HG03565 (cell line): ENCODE data around the gene VAMP8.
"Not testable (repeated sequence)": the region's sequence is repeated elsewhere in the genome, so short reads cannot be mapped to it uniquely, and the experiment has no call there.

Experiments used
- ATAC-seq: cut with Tn5 transposase; IDR thresholded peaks from one replicate; pipeline ENCODE4 v1.9.1; 2021; ENCODE audit warnings: mild to moderate bottlenecking, moderate library complexity; ENCODE audit not compliant: unreplicated experiment

Gene VAMP8

GRCh38 chr2:85547089-85547858 lies 30.1 kb upstream of the VAMP8 start:
- ATAC-seq: no peak

DNA sequence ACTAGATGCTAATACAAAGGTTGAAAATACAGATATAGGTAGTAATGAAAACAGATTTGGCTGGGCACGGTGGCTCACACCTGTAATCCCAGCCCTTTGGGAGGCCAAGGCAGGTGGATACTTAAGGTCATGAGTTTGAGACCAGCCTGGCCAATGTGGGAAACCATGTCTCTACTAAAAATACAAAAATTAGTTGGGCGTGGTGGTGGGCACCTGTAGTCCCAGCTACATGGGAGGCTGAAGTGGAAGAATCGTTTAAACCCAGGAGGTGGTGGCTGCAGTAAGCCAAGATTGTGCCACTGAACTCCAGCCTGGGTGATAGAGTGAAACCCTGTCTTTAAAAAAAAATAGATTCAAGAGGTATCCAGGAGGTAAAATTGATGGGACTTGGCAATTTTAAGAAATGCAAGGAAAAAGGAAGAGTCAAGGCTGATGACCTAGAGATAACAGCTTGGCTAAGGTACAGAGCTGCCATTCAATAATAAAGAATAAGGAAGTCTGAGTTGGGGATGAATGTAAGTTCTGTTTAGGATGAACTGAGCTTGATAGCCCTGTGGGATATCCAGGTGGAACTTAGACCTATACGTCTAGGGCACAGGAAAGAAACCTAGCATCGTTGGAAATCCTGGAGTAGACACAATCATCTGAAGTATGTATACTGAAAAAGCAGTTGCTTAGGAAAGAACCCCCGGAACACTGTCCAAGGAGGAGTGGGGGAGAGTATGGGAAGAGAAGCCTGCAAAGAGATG lies 29.4 kb upstream of the VAMP8 start:
- no peak for ATAC-seq

DNA sequence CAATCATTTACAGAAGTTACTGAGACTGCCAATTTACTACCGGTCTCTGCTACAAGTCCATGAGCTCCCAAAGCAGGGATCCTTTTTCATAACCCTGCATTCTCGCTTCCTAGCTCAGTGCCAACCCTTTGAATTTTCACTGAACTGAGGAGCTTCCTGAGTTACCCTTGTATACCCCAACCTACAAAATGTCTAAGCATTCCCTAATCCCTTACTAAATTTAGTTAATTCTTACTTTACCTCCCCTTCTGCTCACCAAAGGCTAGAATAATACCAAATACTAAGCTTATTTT lies 28.8 kb upstream of the VAMP8 start:
- no peak for ATAC-seq

DNA sequence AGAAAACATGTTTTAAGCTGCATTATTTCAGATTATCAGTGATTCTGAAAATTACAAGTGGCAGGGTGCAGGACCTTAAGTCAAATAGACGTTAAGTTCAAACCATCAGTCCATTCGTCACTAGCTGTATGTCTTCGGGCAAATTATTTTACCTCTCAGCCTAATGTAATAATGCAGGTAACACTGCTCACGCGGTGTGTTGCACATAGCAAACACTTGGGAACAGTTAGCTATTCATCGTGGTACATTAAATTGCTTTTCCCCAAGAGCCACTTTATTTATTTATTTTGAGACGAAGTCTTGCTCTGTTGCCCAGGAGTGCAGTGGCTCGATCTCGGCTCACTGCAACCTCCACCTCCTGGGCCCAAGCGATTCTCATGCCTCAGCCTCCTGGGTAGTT lies 28.3 kb upstream of the VAMP8 start:
- ATAC-seq: no peak

GRCh38 chr2:85549826-85550225 lies 27.6 kb upstream of the VAMP8 start:
- ATAC-seq: no peak

DNA sequence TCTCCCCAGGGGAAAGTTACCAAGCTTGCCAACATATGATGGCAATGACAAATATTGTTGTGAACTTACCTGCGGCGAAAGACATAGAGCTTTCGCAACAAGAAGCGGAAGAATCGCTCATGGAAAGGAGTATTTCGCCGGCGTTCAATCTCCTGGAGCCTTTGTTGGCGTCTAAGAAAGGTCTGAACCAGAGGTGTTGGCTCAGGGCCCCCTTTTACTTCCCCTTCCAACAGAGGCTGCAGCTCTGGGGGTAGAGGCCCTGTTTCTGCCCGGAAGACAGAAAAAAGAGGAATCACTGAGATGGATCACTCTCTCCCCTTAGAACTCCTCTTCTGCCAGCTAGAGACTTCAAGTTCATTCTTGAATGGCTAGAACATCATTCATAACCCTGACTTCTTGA lies 26.9 kb upstream of the VAMP8 start:
- ATAC-seq: no peak

- no peak for ATAC-seq
Observed at GRCh38 chr2:85551698-85552678, 25.4 kb upstream of the VAMP8 start.

GRCh38 chr2:85553184-85553583 lies 24.2 kb upstream of the VAMP8 start:
- ATAC-seq: no peak

- ATAC-seq: no peak
Observed at GRCh38 chr2:85554980-85555612, 22.3 kb upstream of the VAMP8 start.

DNA sequence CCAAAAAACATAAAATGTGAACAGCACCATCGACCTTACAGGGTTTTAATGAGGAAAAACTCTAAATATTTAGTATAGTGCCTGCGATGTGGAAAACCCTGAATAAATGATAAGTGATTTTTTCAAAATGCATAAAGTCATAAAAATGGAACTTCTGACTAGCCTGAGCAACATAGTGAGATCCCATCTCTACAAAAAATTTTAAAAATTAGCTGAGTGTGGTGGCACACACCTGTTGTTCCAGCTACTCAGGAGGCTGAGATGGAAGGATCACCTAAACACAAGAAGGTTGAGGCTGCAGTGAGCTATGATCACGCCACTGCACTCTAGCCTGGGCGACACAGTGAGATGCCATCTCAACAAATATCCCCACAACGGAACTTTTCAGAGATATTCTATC lies 20.3 kb upstream of the VAMP8 start:
- ATAC-seq: no peak

GRCh38 chr2:85558160-85558559 lies 19.2 kb upstream of the VAMP8 start:
- ATAC-seq: no peak

DNA sequence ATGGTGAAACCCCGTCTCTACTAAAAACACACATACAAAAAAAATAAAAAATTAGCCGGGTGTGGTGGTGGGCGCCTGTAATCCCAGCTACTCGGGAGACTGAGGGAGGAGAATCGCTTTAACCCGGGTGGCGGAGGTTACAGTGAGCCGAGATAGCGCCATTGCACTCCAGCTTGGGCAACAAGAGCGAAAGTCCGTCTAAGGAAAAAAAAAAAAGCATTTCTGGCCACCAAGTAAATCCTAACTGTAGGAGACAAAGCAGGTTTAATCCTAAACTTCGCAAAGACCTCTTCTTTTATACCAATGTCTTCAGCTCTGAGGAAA lies 17.0 kb upstream of the VAMP8 start:
- not testable (repeated sequence) for ATAC-seq

- ATAC-seq: no peak
Observed at GRCh38 chr2:85560812-85561279, 16.5 kb upstream of the VAMP8 start.

GRCh38 chr2:85561280-85562212 lies 15.8 kb upstream of the VAMP8 start, which contains the start of gene GGCX:
Gene GGCX, minus strand, starts transcription at chr2:85561493. Its CDS starts 65 bp downstream, at chr2:85561428.
- ATAC-seq: peak; percentile 89

GRCh38 chr2:85564144-85564563 lies 13.2 kb upstream of the VAMP8 start:
- no peak for ATAC-seq

- ATAC-seq: no peak
Observed at GRCh38 chr2:85566265-85566664, 11.1 kb upstream of the VAMP8 start.

DNA sequence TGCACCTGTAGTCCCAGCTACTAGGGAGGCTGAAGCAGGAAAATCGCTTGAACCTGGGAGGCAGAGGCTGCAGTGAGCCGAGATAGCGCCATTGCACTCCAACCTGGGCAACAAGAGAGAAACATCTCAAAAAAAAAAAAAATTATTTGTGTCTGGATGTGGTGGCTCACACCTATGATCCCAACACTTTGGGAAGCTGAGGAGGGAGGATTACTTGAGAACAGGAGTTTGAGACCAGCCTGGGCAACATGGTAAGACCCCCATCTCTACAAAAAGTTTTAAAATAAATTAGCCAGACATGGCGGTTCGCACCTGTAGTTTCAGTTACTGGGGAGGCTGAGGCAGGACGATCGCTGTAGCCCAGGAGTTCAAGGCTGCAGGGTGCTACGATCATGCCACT lies 1.6 kb upstream of the VAMP8 start:
- ATAC-seq: no peak

GRCh38 chr2:85577063-85577385 lies 362 bp upstream of the VAMP8 start:
- ATAC-seq: no peak

DNA sequence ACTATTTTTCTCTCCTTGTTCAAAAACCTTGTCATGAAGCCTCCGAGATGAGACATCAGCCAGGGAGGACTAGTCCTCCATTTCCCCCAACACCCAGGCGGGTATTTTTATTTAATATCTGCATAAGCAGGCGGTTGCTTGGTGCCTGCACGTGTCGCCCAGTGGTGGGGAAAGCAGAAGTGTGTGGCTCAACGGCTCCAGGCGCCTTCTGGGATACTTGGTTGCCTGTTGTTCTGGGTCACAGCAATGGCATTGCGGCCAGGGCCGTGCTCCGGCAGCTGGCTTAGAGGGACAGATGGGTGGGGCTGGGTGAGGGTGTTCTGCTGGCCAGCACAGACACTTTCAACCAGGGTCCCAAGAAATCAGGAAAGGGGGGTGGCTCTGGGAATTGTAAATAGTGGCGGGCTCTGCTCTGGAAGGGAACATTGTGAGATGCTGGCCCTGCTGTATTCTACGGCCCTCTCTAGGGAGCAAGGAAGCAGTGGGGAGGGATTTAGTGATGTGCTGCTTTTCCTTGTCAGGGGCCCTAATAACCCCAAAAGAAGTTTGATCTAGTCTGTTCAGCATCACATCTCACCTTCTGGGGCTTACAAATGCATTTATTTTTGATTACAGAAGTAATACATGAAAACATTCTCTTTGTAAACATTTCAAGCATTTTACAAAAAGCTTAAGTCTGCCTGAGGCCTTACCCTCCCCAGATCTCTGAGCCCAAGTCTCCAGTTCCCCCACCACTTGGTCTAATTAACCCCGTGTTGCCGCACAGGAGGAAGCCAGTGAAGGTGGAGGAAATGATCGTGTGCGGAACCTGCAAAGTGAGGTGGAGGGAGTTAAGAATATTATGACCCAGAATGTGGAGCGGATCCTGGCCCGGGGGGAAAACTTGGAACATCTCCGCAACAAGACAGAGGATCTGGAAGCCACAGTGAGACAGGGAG lies 1.1 kb downstream of the VAMP8 start:
- no peak for ATAC-seq
